H1 (cell line): Measurements from ENCODE around the gene SIN3B. TPM values are rescaled to one million over a fixed set of nuclear protein-coding genes. Genes with fewer than 3 reads are reported as not detected.

Experiments used
- CTCF ChIA-PET: fragments of 300-600 bp; sonication (Branson Sonifier 250); formaldehyde crosslinking; loops from one replicate; lab custom pipeline; 2021; ENCODE audit not compliant: partially characterized antibody; lab: Charles Lee
- POLR2A ChIA-PET: fragments of 300-600 bp; sonication (Branson Sonifier 250); formaldehyde crosslinking; loops from one replicate; lab custom pipeline; 2021; ENCODE audit warnings: inconsistent platforms; ENCODE audit not compliant: partially characterized antibody; lab: Charles Lee
- DNase-seq, 2 experiments: peaks; one replicate each; pipeline versions ENCODE4 v3.0.0 to v3.0.0-alpha.2; 2010 to 2022; ENCODE audit warnings: low spot score in 2 of 2, low read depth in 1 of 2, mixed read lengths in 1 of 2
- FAIRE-seq: peaks from 2 replicates; lab custom pipeline; 2011; peaks lifted over from hg19 to GRCh38; lab: Jason Lieb, UNC
- H2AFZ ChIP-seq: 2 replicates; pipeline ENCODE4 v1.8.1; 2012; ENCODE audit warnings: low read length, inconsistent platforms
- H2AK5ac ChIP-seq: 2 replicates; pipeline ENCODE4 v1.6.1; 2013; ENCODE audit warnings: low read depth, low read length
- H2BK120ac ChIP-seq: replicated peaks from 2 replicates; pipeline ENCODE3; 2013; ENCODE audit warnings: low read depth, low read length, inconsistent platforms
- H2BK12ac ChIP-seq: 2 replicates; pipeline ENCODE4 v1.6.1; 2013; ENCODE audit warnings: low read depth, low read length
- H2BK15ac ChIP-seq: 2 replicates; pipeline ENCODE4 v1.6.1; 2013; ENCODE audit warnings: low read length
- H2BK20ac ChIP-seq: 2 replicates; pipeline ENCODE4 v1.6.1; 2013; ENCODE audit warnings: low read length
- H2BK5ac ChIP-seq: 2 replicates; pipeline ENCODE4 v1.6.1; 2013; ENCODE audit warnings: low read depth, low read length
- H3K14ac ChIP-seq: 2 replicates; pipeline ENCODE4 v1.6.1; 2013; ENCODE audit warnings: inconsistent platforms; ENCODE audit not compliant: insufficient read length
- H3K18ac ChIP-seq: 2 replicates; pipeline ENCODE4 v1.6.1; 2013; ENCODE audit warnings: low read length; ENCODE audit errors: extremely low read depth
- H3K23ac ChIP-seq: 2 replicates; pipeline ENCODE4 v1.6.1; 2013; ENCODE audit warnings: inconsistent platforms; ENCODE audit not compliant: insufficient read length
- H3K23me2 ChIP-seq: 2 replicates; pipeline ENCODE4 v1.6.1; 2013; ENCODE audit warnings: low read depth, low read length
- H3K27ac ChIP-seq: 2 replicates; pipeline ENCODE4 v1.6.1; 2011; ENCODE audit warnings: low read depth, low read length, inconsistent platforms
- H3K27me3 ChIP-seq, 4 experiments: replicated peaks in 1 of 4; 1 replicate in 1 of 4; 2 replicates in 3 of 4; pipeline versions ENCODE4 v1.6.1 to v1.8.1; 2011 to 2013; ENCODE audit warnings: low read length in 3 of 4, mild to moderate bottlenecking in 3 of 4, inconsistent platforms in 2 of 4, mixed read lengths in 2 of 4, moderate library complexity in 1 of 4; ENCODE audit not compliant: control insufficient read depth in 3 of 4, insufficient read depth in 3 of 4; ENCODE audit errors: extremely low read depth in 1 of 4
- H3K36me3 ChIP-seq, 4 experiments: 2 replicates each; pipeline versions ENCODE4 v1.6.1 to v1.8.1; 2011 to 2013; ENCODE audit warnings: mild to moderate bottlenecking in 4 of 4, low read length in 3 of 4, moderate library complexity in 2 of 4, control low read depth in 1 of 4, inconsistent platforms in 1 of 4; ENCODE audit not compliant: insufficient read depth in 4 of 4, control insufficient read depth in 2 of 4
- H3K4ac ChIP-seq: replicated peaks from 2 replicates; pipeline ENCODE3; 2013; ENCODE audit warnings: low read length, low read depth, mixed read lengths, inconsistent platforms; ENCODE audit not compliant: insufficient read length
- H3K4me1 ChIP-seq, 4 experiments: replicated peaks in 1 of 4; 1 replicate in 1 of 4; 2 replicates in 3 of 4; pipeline versions ENCODE4 v1.6.1 to v1.8.1; 2011 to 2013; ENCODE audit warnings: low read length in 3 of 4, inconsistent platforms in 2 of 4, mixed read lengths in 1 of 4; ENCODE audit not compliant: insufficient read depth in 4 of 4, control insufficient read depth in 3 of 4
- H3K4me2 ChIP-seq, 2 experiments: 2 replicates each; pipeline versions ENCODE4 v1.6.1 to v1.8.1; 2011 to 2013; ENCODE audit warnings: low read depth in 2 of 2, low read length in 2 of 2, control low read depth in 1 of 2, inconsistent platforms in 1 of 2, mild to moderate bottlenecking in 1 of 2; ENCODE audit not compliant: insufficient read depth in 1 of 2
- H3K4me3 ChIP-seq, 4 experiments: fragments of 200-600, 300-600 bp in 1 of 4; sonication (generic), shearing (Covaris generic), sonication (Bioruptor Twin) in 1 of 4; 2 replicates each; pipeline versions ENCODE4 v1.5.1 to v1.8.1; 2011 to 2016; ENCODE audit warnings: low read length in 4 of 4, low read depth in 3 of 4, control low read depth in 2 of 4, inconsistent platforms in 2 of 4, mild to moderate bottlenecking in 2 of 4, mixed read lengths in 1 of 4, moderate library complexity in 1 of 4; ENCODE audit not compliant: insufficient read depth in 2 of 4; ENCODE audit errors: extremely low read depth in 1 of 4
- H3K56ac ChIP-seq: replicated peaks from 2 replicates; pipeline ENCODE3; 2013; ENCODE audit warnings: low read depth, mild to moderate bottlenecking, mixed read lengths, low read length, inconsistent platforms; ENCODE audit not compliant: insufficient read length
- H3K79me1 ChIP-seq: 2 replicates; pipeline ENCODE4 v1.6.1; 2013; ENCODE audit warnings: low read depth, low read length, control low read depth
- H3K79me2 ChIP-seq, 2 experiments: 2 replicates each; pipeline versions ENCODE4 v1.6.1 to v1.8.1; 2012 to 2013; ENCODE audit warnings: low read length in 2 of 2, mild to moderate bottlenecking in 2 of 2, inconsistent platforms in 1 of 2; ENCODE audit not compliant: insufficient read depth in 2 of 2, control insufficient read depth in 1 of 2
- H3K9ac ChIP-seq, 4 experiments: replicated peaks in 1 of 4; 1 replicate in 1 of 4; 2 replicates in 3 of 4; pipeline versions ENCODE4 v1.6.1 to v1.8.1; 2011 to 2013; ENCODE audit warnings: low read depth in 3 of 4, low read length in 3 of 4, control low read depth in 2 of 4, mild to moderate bottlenecking in 2 of 4, moderate library complexity in 2 of 4, inconsistent platforms in 1 of 4; ENCODE audit errors: extremely low read depth in 1 of 4
- H3K9me3 ChIP-seq, 2 experiments: 2 replicates each; pipeline versions ENCODE4 v1.6.1 to v1.8.1; 2012 to 2013; ENCODE audit warnings: mild to moderate bottlenecking in 2 of 2, moderate library complexity in 2 of 2, control low read depth in 1 of 2, inconsistent platforms in 1 of 2, low read depth in 1 of 2, low read length in 1 of 2, mixed read lengths in 1 of 2; ENCODE audit not compliant: insufficient read depth in 2 of 2
- H4K20me1 ChIP-seq, 2 experiments: replicated peaks in 1 of 2; 2 replicates each; pipeline versions ENCODE3 to v1.8.1; 2011 to 2013; ENCODE audit warnings: inconsistent platforms in 2 of 2, low read length in 2 of 2, mild to moderate bottlenecking in 1 of 2; ENCODE audit not compliant: insufficient read depth in 2 of 2, control insufficient read depth in 1 of 2
- H4K5ac ChIP-seq: 2 replicates; pipeline ENCODE4 v1.6.1; 2013; ENCODE audit warnings: low read length, low read depth, mixed read lengths, inconsistent platforms; ENCODE audit not compliant: insufficient read length
- H4K8ac ChIP-seq: 2 replicates; pipeline ENCODE4 v1.8.0; 2013; ENCODE audit warnings: mild to moderate bottlenecking, moderate library complexity, low read length, inconsistent platforms; ENCODE audit not compliant: insufficient read depth; ENCODE audit errors: extremely low read depth
- H4K91ac ChIP-seq: replicated peaks from 2 replicates; pipeline ENCODE3; 2013; ENCODE audit warnings: low read length, mixed read lengths, inconsistent platforms; ENCODE audit not compliant: insufficient read length
- POLR2A ChIP-seq, 2 experiments: IDR thresholded peaks; 1 replicate in 1 of 2; 2 replicates in 1 of 2; pipeline ENCODE4 v1.6.1; 2011; ENCODE audit warnings: low read depth in 2 of 2, low read length in 2 of 2, mild to moderate bottlenecking in 2 of 2; ENCODE audit errors: control extremely low read depth in 1 of 2
- RAD21 ChIP-seq, 2 experiments: IDR thresholded peaks in 1 of 2; conservative IDR thresholded peaks in 1 of 2; 2 replicates each; pipeline ENCODE4 v1.6.1; 2011; ENCODE audit warnings: low read depth in 2 of 2, low read length in 2 of 2, improper control_type of control experiment in 1 of 2, inconsistent platforms in 1 of 2, mild to moderate bottlenecking in 1 of 2, moderate library complexity in 1 of 2
- SRF ChIP-seq: IDR thresholded peaks from 2 replicates; pipeline ENCODE4 v1.6.1; 2011; ENCODE audit warnings: mild to moderate bottlenecking, low read depth, low read length, moderate library complexity
- ZNF274 ChIP-seq: IDR thresholded peaks from 2 replicates; pipeline ENCODE4 v1.7.0; 2012; ENCODE audit warnings: low read length, borderline replicate concordance; ENCODE audit errors: extremely low read depth
- WGBS, 2 experiments: shearing (Covaris generic) in 1 of 2; methylation state at CpG; one replicate each; pipeline versions ENCODE4 v1.1.6 to v1.1.7; 2013 to 2015; ENCODE audit warnings: low lambda C conversion rate in 2 of 2, mixed read lengths in 2 of 2, inconsistent platforms in 1 of 2, low coverage in 1 of 2, missing lambda C conversion rate in 1 of 2; ENCODE audit not compliant: insufficient replicate concordance in 2 of 2, insufficient coverage in 1 of 2, insufficient read length in 1 of 2; ENCODE audit errors: extremely low coverage in 1 of 2, missing lambda C conversion rate in 1 of 2; 5-methylcytosine and 5-hydroxymethylcytosine counted together
- polyA plus RNA-seq, 7 experiments: library from polyadenylated mRNA; depleted of rRNA in 3 of 7; stranded (reverse) in 5 of 7; unstranded in 2 of 7; fragments of >200 nt in 5 of 7; fragments of 200-250 nt in 2 of 7; gene quantifications; 1 replicate in 5 of 7; 2 replicates in 1 of 7; 4 replicates in 1 of 7; pipeline versions ENCODE4 v1.2.1 to v1.2.3, GENCODE V29; 2011 to 2013; ENCODE audit warnings: missing spikeins in 2 of 7, mixed read lengths in 2 of 7
- total RNA-seq: library from RNA; stranded (reverse); fragmentation: NEBNext Ultra II Directional; extraction: Animal tissue kit (Norgen Biotek cat#: 25700); gene quantifications from 2 replicates; pipeline ENCODE4 v1.2.1, GENCODE V29; 2021

The SIN3B gene
- total and polyA plus RNA-seq, 2 of the 8 experiments (the other 6 are each of a cell fraction or from before 2014, with no cell fraction given), result 29.5 to 71.1 TPM

GRCh38 chr19:16791942-16792341, 37.3 kb upstream of the SIN3B start:
- Histone ChIP-seq H3K79me2 (no peaks in the 10 kb centered on the region), H4K91ac (no peak overlapping the region), H3K14ac (no peak overlapping the region), H3K27me3 (no peaks in the 10 kb centered on the region), H3K23me2 (no peaks in the 10 kb centered on the region), H2BK5ac (no peak overlapping the region), H3K4me3 (no peak overlapping the region), H2AFZ (no peak overlapping the region), H3K79me1 (no peaks in the 10 kb centered on the region), H3K23ac (no peak overlapping the region), H2AK5ac (no peak overlapping the region), H2BK120ac (no peak overlapping the region), H2BK15ac (no peak overlapping the region), H3K56ac (no peak overlapping the region), H3K36me3 (no peaks in the 10 kb centered on the region), H3K18ac (no peak overlapping the region), H3K27ac (no peak overlapping the region), H3K4ac (no peak overlapping the region), H3K4me2 (no peak overlapping the region), H2BK12ac (no peak overlapping the region), H4K8ac (no peak overlapping the region), H3K4me1 (no peaks in the 10 kb centered on the region), H4K20me1 (no peaks in the 10 kb centered on the region), H3K9me3 (peaks cover 13 to 14% of the 10 kb centered on the region in 2 experiments; a peak in 3 of 4 replicates), H3K9ac (no peak overlapping the region), H4K5ac (no peak overlapping the region), H2BK20ac (no peak overlapping the region)
- no peak for DNase-seq
- 95% methylated on average over 9 of the region's 10 CpGs; no CpG with 5 or more reads in 1 of the 2 experiments for WGBS, 2 experiments
- FAIRE-seq, result no peak
- POLR2A ChIA-PET, result no interaction called here
- CTCF ChIA-PET, result interaction anchor here (0.8 to 2.1 kb wide), 3 partner anchors 19 to 191 kb away, joined by 3 to 5 read pairs (median 3); no protein-coding TSS in a partner anchor
- TF ChIP-seq ZNF274 (no peak), RAD21 (IDR thresholded peaks at IDR 0.05 in 1 of 2, conservative IDR thresholded peaks at IDR 0.05 in 1 of 2; ENCODE audit: low read depth in 2 of 2, low read length in 2 of 2) (no peak), SRF (no peak), POLR2A (IDR thresholded peaks at IDR 0.05; ENCODE audit: control extremely low read depth in 1 of 2, low read depth in 2 of 2, low read length in 2 of 2) (no peak)
